ENCODE measurements around the gene SVOPL.
"Not testable (repeated sequence)": the region's sequence is repeated elsewhere in the genome, so short reads cannot be mapped to it uniquely, and the experiment has no call there.

SVOPL gene

DNA sequence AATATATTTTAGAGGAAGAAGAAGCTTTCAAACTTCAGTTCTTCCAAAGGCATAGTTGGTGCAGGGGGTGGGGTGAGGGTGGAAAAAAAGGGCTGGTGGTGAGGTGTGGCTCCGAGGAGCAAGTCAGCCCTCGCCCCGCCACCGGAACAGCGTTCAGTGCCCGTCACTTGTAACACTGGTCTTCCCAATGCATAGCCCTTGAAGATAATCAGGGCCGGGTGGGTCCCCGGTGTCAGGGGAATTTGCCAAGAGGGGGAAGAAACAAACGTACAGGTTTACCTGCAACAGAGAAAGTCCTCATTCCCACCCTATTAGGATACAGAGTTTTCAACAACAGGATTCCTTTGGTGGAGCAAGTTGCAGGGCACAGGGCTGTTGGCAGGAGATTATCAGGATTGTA, 1.5 kb downstream of the SVOPL start:
- no peak for DNase-seq (ENCODE audit: low spot score)

- no peak for DNase-seq (ENCODE audit: low spot score)
Observed at GRCh38 chr7:138698281-138698680, 2.9 kb downstream of the SVOPL start.

DNA sequence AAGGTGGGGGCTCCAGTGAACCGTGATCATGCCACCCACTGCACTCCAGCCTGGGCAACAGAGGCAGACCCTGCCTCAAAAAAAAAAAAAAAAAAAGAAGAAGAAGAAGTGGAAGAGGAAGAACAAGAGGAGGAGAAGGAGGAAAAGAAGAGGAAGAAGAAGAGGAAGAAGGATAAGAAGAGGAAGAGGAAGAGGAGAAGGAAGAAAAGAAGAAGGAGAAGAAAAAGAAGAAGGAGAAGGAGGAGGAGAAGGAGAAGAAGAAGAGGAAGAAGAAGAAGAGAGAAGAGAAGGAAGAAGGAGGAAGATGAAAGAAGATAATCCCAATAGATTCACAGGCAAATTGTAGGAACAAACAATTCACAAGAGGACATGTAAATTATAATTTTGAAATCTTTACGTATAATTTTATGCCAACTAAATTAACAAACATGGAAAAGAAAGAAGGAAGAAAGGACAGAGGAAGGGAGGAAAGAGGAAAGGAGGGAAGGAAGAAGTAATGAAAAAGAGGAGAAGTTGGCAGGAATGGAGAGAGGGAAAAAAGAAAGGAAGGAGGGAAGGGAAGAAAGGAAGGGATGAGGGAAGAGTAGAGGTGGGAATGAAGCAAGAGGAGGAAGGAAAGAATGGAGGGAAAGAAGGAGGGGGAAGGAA, 3.5 kb downstream of the SVOPL start:
- DNase-seq (ENCODE audit: low spot score), result no peak

DNA sequence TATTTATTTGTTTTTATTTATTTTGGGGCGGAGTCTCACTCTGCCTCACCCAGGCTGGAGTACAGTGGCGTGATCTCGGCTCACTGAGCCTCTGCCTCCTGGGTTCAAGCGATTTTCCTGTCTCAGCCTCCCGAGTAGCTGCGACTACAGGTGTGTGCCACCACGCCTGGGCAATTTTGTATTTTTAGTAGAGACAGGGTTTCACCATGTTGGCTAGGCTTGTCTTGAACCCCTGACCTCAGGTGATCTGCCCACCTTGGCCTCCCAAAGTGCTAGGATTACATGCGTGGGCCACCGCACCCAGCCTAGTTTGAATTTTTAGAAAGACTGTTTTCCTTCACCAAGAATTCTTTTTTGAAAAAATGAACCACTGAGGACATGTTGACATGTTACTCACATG, 5.4 kb downstream of the SVOPL start:
- DNase-seq (ENCODE audit: low spot score), result not testable (repeated sequence)

GRCh38 chr7:138695106-138695505, 6.1 kb downstream of the SVOPL start:
- no peak for DNase-seq (ENCODE audit: low spot score)

DNA sequence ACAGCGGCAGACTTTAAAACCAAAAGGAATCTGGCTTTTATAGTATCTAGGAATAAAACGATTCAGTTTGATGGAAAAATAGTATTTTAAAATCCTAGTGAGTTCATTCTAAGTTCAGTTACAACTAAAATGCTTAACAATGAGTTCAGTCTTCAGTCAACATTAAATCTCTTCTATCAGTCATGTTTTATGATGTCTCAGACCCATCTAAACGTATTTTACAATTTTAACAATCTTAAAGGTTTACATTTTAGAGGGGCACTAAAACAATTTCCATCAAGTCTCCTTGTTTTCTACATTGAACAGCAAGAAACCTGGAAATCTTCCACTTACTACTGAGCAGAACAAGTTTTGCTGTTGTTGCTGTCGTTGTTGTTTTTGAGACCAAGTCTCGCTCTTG, 10.0 kb downstream of the SVOPL start:
- no peak for DNase-seq (ENCODE audit: low spot score)

DNA sequence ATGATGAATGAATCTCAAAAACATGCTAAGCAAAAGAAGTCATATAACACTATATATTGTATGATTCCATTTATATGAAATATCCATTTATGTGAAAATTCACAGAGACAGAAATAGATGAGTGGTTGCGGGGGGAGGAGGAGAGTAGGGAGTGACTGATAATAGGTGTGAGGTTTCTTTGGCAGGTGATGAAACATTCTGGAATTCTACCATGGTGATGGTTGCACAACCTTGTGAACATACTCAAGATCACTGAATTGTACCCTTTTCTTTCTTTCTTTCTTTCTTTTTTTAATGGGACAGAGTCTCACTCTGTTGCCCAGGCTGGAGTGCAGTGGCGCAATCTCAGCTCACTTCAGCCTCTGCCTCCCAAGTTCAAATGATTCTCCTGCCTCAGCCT, 10.7 kb downstream of the SVOPL start:
- DNase-seq (ENCODE audit: low spot score), result no peak

DNA sequence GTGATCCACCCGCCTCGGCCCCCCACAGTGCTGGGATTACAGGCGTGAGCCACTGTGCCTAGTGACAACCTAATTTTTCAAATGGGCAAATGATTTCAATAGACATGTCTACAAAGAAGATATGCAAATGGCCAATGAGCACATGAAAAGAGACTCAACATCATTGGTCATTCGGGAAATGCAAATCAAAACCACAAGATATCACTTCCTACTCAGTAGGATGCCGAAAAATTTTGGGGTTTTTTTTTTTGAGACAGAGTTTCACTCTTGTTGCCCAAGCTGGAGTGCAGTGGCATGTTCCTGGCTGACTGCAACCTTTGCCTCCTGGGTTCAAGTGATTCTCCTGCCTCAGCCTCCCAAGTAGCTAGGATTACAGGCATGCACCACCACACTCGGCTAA, 13.1 kb downstream of the SVOPL start:
- not testable (repeated sequence) for DNase-seq (ENCODE audit: low spot score)

DNA sequence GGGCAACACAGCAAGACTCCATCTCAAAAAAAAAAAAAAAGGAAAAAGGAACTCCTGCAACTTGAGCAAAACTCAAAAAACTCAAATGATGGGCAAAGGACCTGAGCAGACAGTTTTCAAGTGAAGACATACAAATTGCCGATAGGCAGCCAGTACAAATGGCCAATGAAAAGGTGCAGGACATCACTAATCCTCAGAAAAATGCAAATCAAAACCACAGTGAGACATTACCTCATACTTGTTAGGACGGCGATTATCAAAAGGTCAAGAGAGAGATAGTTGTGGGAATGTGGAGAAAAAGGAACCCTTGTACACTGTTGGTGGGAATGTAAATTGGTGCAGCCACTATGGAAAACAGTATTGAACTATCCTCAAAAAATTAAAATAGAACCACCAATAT, 16.8 kb downstream of the SVOPL start:
- DNase-seq (ENCODE audit: low spot score), result no peak

GRCh38 chr7:138679793-138680192, 21.4 kb downstream of the SVOPL start:
- DNase-seq (ENCODE audit: low spot score), result no peak

DNA sequence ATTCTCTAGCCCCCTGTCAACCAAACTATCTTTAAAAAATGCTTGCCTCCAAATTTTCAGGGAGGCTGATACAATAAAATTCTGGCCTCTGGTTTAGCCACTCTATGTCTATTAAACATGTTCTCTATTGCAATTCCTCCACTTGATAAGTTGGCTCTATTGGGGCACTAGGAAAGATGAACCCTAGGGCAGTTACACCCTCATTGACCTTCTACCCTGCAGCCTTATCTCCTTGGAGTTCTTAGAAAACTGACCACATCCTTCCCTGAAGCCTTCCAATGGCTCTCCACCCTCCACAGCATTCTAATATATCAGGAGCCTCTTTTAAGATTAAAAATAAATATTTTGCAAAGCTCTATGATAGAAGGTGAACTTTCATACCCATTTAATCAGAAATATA, 30.6 kb downstream of the SVOPL start:
- no peak for DNase-seq (ENCODE audit: low spot score)

- DNase-seq (ENCODE audit: low spot score), result no peak
Observed at GRCh38 chr7:138669364-138669763, 31.8 kb downstream of the SVOPL start.

DNA sequence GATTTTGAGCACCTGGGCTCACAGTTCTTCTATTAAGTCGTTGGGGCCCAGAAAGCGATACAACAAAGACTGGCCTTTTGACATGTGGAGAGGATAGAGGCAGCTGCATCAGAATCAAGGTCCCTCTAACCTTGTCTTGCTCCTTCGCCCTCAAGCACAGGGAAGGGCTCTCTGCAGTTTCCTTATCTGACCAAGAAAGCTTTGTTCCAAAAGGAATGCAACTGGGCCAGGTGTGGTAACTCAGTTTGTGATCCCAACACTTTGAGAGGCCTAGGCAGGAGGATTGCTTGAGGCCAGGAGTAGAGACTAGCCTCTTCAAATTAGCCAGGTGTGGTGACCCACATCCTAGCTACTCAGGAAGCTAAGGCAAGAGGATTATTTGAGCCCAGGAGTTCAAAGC, 32.2 kb downstream of the SVOPL start:
- DNase-seq (ENCODE audit: low spot score), result no peak

- DNase-seq (ENCODE audit: low spot score), result no peak
Observed at GRCh38 chr7:138668229-138668596, 32.9 kb downstream of the SVOPL start.

GRCh38 chr7:138667535-138668228, 33.5 kb downstream of the SVOPL start:
- no peak for DNase-seq (ENCODE audit: low spot score)

- peak; percentile 60 for DNase-seq (ENCODE audit: low spot score)
Observed at GRCh38 chr7:138666385-138666784, 34.8 kb downstream of the SVOPL start.

GRCh38 chr7:138665669-138666140, 35.5 kb downstream of the SVOPL start:
- DNase-seq (ENCODE audit: low spot score), result no peak

- DNase-seq (ENCODE audit: low spot score), result no peak
Observed at GRCh38 chr7:138665249-138665648, 35.9 kb downstream of the SVOPL start.

DNA sequence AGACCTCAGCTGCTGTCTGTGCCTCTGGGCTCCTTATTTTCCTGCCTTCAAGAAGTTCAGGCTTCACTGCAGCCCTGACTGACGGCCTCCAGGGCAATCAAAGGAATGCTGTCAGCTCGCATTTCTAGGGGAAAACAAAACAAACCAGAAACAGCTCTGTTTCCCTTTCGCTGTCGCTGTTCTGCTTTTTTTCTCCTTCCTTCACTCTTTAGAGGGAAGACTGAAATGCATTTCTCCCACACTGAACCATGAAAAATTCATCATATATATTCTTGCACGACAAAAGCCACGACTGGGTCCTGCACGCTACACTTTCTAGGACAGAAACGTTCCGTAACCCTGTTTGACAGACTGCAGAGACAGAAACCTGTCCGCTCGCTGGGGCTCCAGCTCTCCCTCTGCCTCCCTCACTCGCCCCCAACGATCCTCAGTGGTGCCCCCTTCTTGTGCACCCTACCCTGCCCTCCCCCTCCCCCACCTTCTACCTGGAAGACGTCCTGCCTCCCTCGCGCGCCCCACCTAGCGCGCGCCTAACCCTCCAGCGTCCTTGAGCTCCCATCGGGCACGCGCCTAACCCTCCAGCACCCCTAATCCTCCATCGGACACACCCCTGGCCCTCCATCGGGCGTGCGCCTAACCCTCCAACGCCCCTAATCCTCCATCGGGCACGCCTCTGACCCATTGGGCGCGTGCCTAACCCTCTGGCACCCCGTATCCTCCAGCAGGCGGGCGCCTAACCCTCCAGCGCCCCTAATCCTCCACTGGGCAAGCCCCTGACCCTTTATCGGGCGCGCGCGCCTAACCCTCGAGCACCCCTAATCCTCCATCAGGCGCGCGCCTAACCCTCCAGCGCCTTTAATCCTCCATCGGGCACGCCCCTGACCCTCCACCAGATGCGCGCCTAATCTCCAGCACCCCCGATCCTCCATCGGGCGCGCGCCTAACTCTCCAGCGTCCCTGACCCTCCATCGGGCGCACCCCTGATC, 37.1 kb downstream of the SVOPL start:
- no peak for DNase-seq (ENCODE audit: low spot score)

- DNase-seq (ENCODE audit: low spot score), result no peak
Observed at GRCh38 chr7:138662991-138663320, 38.2 kb downstream of the SVOPL start.

DNA sequence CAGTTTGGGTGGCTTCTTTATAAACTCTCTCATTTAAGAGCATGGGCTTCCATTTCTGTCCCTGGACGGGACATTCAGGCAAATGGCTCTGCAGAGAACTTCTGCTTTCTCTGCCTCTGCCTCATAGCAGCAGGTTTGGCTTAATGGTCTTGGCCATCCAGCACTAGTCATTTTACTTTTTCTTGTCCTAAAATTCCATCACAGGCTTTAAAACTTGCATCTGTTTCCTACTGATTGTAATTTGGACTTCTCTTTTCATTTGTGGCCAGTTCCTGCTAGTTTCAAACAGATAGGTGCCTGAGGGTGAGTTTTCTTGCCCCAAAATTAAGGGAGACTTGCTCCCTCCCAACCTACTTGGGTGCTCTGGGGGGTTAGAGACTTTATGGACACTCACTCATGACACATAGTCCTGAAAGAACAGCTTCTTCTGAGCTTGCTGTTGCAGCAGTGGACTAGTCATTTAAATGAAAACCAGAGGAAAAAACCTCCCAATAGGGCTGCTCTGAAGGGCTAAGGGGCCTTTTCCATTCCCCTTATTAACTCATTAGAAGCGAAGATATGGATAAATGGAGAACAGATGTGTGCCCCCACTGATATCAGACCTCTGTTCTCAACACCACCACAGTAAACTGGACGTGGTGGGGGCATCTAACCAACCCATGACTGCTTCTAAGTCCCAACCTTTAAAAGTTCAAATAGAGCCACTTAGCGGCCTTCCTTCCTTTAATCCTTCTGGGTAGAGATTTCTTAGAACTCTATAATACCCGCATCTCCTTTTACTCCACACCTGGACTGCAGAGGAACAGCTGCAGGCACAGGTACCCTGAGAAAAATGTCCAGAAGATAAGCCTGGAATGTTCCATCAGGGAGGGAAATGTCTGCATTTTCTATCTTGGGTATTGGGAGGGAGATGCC, 38.8 kb downstream of the SVOPL start:
- no peak for DNase-seq (ENCODE audit: low spot score)

All from HuH-7 (cell line).